Measurements from ENCODE around the gene ANKFN1. TPM values are rescaled to one million over a fixed set of nuclear protein-coding genes. Genes with fewer than 3 reads are reported as not detected.

Gene ANKFN1
- total and polyA plus RNA-seq, 10 of the 15 experiments (the other 5 are each of a cell fraction or from before 2014, with no cell fraction given) = 0.19 TPM; not detected in 9

GRCh38 chr17:56148333-56148732 lies 4.9 kb upstream of the ANKFN1 start:
- TF ChIP-seq BCL11A (IDR thresholded peaks at IDR 0.05; ENCODE audit: low read depth, low read length) = no peak
- no peak for TF ChIP-seq RBBP5 (conservative IDR thresholded peaks at IDR 0.05)
- no peak for TF ChIP-seq E2F8 (IDR thresholded peaks at IDR 0.05; ENCODE audit: low read depth, partially characterized antibody)
- TF ChIP-seq SRF (IDR thresholded peaks at IDR 0.05; ENCODE audit: low read depth in 2 of 2, low read length in 2 of 2) = no peak
- no peak for TF ChIP-seq ZNF384 (IDR thresholded peaks at IDR 0.05; ENCODE audit: borderline replicate concordance, low read depth, low read length)
- no peak for TF ChIP-seq TCF12 (IDR thresholded peaks at IDR 0.05; ENCODE audit: low read depth, low read length)
- no peak for TF ChIP-seq HDAC6 (IDR thresholded peaks at IDR 0.05; ENCODE audit: unreplicated experiment)
- TF ChIP-seq NRF1 (conservative IDR thresholded peaks at IDR 0.05; ENCODE audit: low read depth, low read length) = no peak
- TF ChIP-seq NFYA (IDR thresholded peaks at IDR 0.05; ENCODE audit: borderline replicate concordance, low read depth, low read length) = no peak
- TF ChIP-seq NR2C2 (IDR thresholded peaks at IDR 0.05; ENCODE audit: borderline replicate concordance, control insufficient read depth, insufficient read length, low read depth) = no peak
- no peak for TF ChIP-seq NFYB (IDR thresholded peaks at IDR 0.05; ENCODE audit: insufficient read depth, low read depth, low read length)
- TF ChIP-seq CTCF (IDR thresholded peaks at IDR 0.05 in 2 of 3, conservative IDR thresholded peaks at IDR 0.05 in 1 of 3; ENCODE audit: control insufficient read depth in 2 of 3, extremely low read depth in 1 of 3, insufficient read depth in 1 of 3, low read depth in 3 of 3, low read length in 3 of 3) = no peak
- no peak for TF ChIP-seq WRNIP1 (IDR thresholded peaks at IDR 0.05; ENCODE audit: borderline replicate concordance, low read depth, low read length)
- no peak for TF ChIP-seq CHD2 (IDR thresholded peaks at IDR 0.05; ENCODE audit: borderline replicate concordance, low read depth, low read length)
- TF ChIP-seq MEF2A (IDR thresholded peaks at IDR 0.05; ENCODE audit: insufficient read depth, low read depth, low read length) = no peak
- no peak for TF ChIP-seq SMARCA5 (IDR thresholded peaks at IDR 0.05)
- TF ChIP-seq CREM (IDR thresholded peaks at IDR 0.05; ENCODE audit: low read depth) = no peak
- TF ChIP-seq RCOR1 (conservative IDR thresholded peaks at IDR 0.05; ENCODE audit: low read depth, low read length) = no peak
- DNase-seq (ENCODE audit: low read depth, low spot score) (no peak), FAIRE-seq (no peak), ATAC-seq (no peak)
- POLR2A ChIA-PET = no interaction called here
- Histone ChIP-seq H2AFZ (ENCODE audit: control insufficient read depth, low read depth, low read length) (no peak overlapping the region), H3K4me2 (ENCODE audit: control insufficient read depth, insufficient read depth) (no peak overlapping the region), H3K9ac (ENCODE audit: control insufficient read depth, insufficient read depth, low read length) (no peak overlapping the region), H3K27me3 (replicated peaks in 1 of 2; ENCODE audit: control insufficient read depth in 2 of 2, insufficient read depth in 2 of 2, low read length in 1 of 2) (no peaks in the 10 kb centered on the region), H3K4me3 (no peak overlapping the region), H3K9me3 (replicated peaks; ENCODE audit: control insufficient read depth, insufficient read depth, low read length) (no peaks in the 10 kb centered on the region), H3K36me3 (ENCODE audit: control insufficient read depth in 2 of 2, insufficient read depth in 2 of 2, low read length in 1 of 2) (no peaks in the 10 kb centered on the region), H3K4me1 (ENCODE audit: control insufficient read depth, insufficient read depth, low read length) (no peaks in the 10 kb centered on the region), H4K20me1 (ENCODE audit: control insufficient read depth, insufficient read depth) (no peaks in the 10 kb centered on the region), H3K79me2 (ENCODE audit: control insufficient read depth, insufficient read depth, low read length) (no peaks in the 10 kb centered on the region), H3K27ac (ENCODE audit: control insufficient read depth, insufficient read depth) (no peak overlapping the region)
- in situ Hi-C loops (cut with MboI) (no loop called here), intact Hi-C loops (cut with micrococcal nuclease; ENCODE audit: unreplicated experiment) (no loop called here)
- CTCF ChIA-PET = interaction anchor here (1.0 kb wide), 1 partner anchor 21 kb away, joined by 3 read pairs; no protein-coding TSS in a partner anchor
- BruUV-seq (replicated peaks) = no TSS peak
- SMC1A ChIA-PET (ENCODE audit: uncharacterized antibody, unreplicated experiment) = no interaction called here
- WGBS (ENCODE audit: insufficient coverage, insufficient replicate concordance, low lambda C conversion rate, missing lambda C conversion rate) = 0% methylated on average over 2 of the region's 2 CpGs
- RAD21 ChIA-PET (ENCODE audit: unreplicated experiment) = no interaction called here
